BE2C (cell line): ENCODE data around the gene OR8A1.

Experiments used
- DNase-seq: peaks from one replicate; pipeline ENCODE4 v3.0.0-alpha.2; 2020
- H3K27me3 ChIP-seq: fragments of 250-450 bp; sonication (Bioruptor Pico); 2 replicates; pipeline ENCODE4 v1.5.1; 2020; ENCODE audit warnings: mild to moderate bottlenecking
- H3K36me3 ChIP-seq: fragments of 250-450 bp; sonication (Bioruptor Pico); 2 replicates; pipeline ENCODE4 v1.5.1; 2020; ENCODE audit warnings: mild to moderate bottlenecking
- H3K4me1 ChIP-seq: fragments of 250-450 bp; sonication (Bioruptor Pico); 2 replicates; pipeline ENCODE4 v1.5.1; 2020
- H3K4me3 ChIP-seq: 2 replicates; pipeline ENCODE4 v1.5.1; 2011; ENCODE audit warnings: low read depth, low read length
- H3K9me3 ChIP-seq: fragments of 250-450 bp; sonication (Bioruptor Pico); 2 replicates; pipeline ENCODE4 v1.5.1; 2020
- TF ChIP-seq, protein P1 (sequence below): IDR thresholded peaks from 2 replicates; pipeline ENCODE4 v1.5.1; 2012; ENCODE audit warnings: mild to moderate bottlenecking, low read depth, low read length

The OR8A1 gene

DNA sequence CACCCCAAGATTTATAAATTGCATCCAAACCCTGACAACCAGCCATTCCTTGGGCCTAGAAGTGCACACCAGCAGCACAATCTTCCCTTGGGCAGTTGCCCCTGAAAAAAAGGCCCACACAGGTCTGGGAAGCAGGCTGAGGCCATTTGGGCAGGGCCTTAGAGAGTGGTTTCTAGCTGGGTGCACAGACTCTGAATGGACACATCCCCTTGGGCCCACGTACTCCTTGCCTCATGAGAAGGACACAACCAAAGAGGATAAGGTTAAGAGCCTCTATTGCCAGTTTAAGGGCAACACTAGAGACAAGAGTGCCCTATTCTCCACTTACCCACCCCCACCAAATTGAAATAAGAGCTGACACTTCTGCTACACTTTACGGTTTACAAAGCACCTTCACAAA lies 40.5 kb downstream of the OR8A1 start:
- H3K4me1 ChIP-seq = no peaks in the 10 kb centered on the region
- TF ChIP-seq, protein P1, sequence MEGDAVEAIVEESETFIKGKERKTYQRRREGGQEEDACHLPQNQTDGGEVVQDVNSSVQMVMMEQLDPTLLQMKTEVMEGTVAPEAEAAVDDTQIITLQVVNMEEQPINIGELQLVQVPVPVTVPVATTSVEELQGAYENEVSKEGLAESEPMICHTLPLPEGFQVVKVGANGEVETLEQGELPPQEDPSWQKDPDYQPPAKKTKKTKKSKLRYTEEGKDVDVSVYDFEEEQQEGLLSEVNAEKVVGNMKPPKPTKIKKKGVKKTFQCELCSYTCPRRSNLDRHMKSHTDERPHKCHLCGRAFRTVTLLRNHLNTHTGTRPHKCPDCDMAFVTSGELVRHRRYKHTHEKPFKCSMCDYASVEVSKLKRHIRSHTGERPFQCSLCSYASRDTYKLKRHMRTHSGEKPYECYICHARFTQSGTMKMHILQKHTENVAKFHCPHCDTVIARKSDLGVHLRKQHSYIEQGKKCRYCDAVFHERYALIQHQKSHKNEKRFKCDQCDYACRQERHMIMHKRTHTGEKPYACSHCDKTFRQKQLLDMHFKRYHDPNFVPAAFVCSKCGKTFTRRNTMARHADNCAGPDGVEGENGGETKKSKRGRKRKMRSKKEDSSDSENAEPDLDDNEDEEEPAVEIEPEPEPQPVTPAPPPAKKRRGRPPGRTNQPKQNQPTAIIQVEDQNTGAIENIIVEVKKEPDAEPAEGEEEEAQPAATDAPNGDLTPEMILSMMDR = no peak
- DNase-seq = no peak
- no peaks in the 10 kb centered on the region for H3K36me3 ChIP-seq
- H3K9me3 ChIP-seq = no peaks in the 10 kb centered on the region
- H3K4me3 ChIP-seq = no peak overlapping the region
- no peaks in the 10 kb centered on the region; the same call in 1 of the 2 replicates for H3K27me3 ChIP-seq

DNA sequence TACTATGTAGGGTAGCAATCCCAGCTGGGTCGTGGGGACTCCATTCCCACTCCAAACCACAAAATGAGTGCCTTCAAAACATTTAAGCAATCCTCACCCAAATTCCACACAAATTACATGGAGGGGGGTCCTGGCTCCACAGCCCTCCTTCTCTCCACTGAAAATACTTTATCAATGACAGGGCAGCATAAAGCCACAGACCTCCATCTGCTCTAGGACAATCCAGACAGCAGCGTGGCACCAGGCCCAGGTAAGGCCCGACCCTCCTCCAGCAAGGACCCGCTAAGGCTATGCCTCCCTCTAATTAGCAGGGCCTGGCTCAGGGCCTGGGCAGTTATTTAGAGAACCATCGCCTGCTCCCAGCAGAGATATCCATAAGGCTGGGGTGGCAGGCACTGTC lies 41.3 kb downstream of the OR8A1 start, which contains the start of gene PANX3:
Gene PANX3, plus strand, starts transcription at position 365 of the 400 bp plus-strand sequence. CDS start 129 bp downstream, outside the sequence.
- TF ChIP-seq, protein P1 = no peak
- H3K27me3 ChIP-seq = no peaks in the 10 kb centered on the region; the same call in 1 of the 2 replicates
- H3K4me1 ChIP-seq = no peaks in the 10 kb centered on the region
- no peak for DNase-seq
- no peaks in the 10 kb centered on the region for H3K36me3 ChIP-seq
- no peak within 1 kb of the TSS for H3K4me3 ChIP-seq
- H3K9me3 ChIP-seq = no peaks in the 10 kb centered on the region

DNA sequence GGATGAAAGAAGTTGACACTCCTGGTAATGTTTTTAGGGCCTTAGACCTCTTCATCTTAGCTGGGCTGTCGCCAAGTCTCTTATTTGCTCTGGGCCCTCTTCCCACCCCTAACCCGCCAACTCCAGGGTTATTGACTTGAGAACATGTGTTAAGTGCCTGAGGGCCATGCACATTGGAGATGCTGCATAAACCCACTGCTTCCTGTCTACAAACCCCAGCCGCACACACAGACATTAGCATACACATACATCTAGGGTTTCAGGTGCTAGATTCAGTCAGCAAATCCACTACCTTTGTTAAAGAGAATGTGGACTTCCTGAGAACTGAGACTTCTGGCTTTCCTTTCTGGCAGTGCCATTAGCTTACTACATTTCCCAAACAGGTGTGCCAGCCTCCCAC lies 42.2 kb downstream of the OR8A1 start:
- Histone ChIP-seq H3K4me1 (no peaks in the 10 kb centered on the region), H3K4me3 (no peak overlapping the region), H3K9me3 (no peaks in the 10 kb centered on the region), H3K27me3 (peaks cover 2% of the 10 kb centered on the region; the same call in 1 of the 2 replicates), H3K36me3 (no peaks in the 10 kb centered on the region)
- TF ChIP-seq, protein P1 = no peak
- DNase-seq = no peak

DNA sequence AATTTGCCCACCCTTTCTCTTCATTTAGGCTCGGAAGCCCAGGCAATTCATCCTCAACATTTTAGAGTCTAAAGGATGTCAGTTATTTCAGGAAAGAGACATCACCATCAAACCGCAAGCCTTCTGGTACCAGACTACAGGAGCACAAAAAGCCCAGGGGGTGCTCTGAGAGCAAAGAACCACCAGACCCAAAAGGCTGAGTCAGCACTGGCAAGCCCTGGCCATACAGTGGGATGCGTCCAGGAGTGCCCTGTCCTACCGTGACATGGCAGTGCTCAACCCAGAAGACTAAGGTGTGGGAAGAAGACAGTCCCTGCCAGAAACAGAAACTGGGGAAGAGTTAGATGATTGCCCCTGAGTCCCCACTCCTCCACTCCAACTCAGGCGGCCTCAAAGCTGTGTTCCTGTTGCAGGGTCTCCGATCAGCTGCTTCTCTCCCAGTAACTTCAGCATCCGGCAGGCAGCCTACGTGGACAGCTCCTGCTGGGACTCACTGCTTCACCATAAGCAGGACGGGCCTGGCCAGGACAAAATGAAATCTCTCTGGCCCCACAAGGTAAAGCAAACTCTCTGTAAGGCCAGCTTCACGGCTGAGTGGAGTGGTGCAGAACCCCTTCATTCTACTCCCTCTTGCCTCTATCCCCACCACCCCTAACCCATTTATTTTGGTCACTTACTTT lies 42.9 kb downstream of the OR8A1 start:
- DNase-seq = no peak
- Histone ChIP-seq H3K9me3 (no peaks in the 10 kb centered on the region), H3K4me1 (no peaks in the 10 kb centered on the region), H3K36me3 (no peaks in the 10 kb centered on the region), H3K4me3 (no peak overlapping the region), H3K27me3 (peaks cover 8% of the 10 kb centered on the region)
- TF ChIP-seq, protein P1 = no peak

DNA sequence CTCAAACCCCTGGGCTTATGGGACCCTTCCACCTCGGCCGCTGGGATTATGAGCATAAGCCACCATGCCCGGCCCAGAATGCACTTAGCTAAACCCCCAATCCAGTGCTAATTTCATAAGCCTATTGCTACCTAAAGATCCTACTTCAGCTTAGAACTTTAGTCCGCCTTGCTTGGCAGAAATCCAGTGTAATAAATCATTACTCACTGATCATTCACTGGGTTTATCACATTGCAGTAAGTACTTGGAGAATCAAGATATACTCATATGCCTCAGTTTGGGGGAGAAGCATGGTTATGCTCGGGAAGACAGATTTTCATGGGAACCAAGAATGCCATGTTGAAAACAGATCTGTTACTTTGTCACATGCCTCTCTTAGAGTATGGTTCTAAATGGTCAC lies 49.1 kb downstream of the OR8A1 start:
- Histone ChIP-seq H3K27me3 (peaks cover 41% of the 10 kb centered on the region), H3K4me1 (no peaks in the 10 kb centered on the region), H3K36me3 (no peaks in the 10 kb centered on the region), H3K4me3 (no peak overlapping the region), H3K9me3 (no peaks in the 10 kb centered on the region)
- TF ChIP-seq, protein P1 = no peak
- no peak for DNase-seq
